MM.1S (cell line): ENCODE measurements around the gene CCR6.

ENCODE experiments used
- DNase-seq: peaks from one replicate; pipeline ENCODE4 v3.0.0-alpha.2; 2015
- H2AFZ ChIP-seq: fragments of 300-600 bp; sonication (generic); 2 replicates; pipeline ENCODE4 v1.6.0; 2016; ENCODE audit warnings: antibody characterized with exemption, low read length
- H3F3A ChIP-seq: fragments of 300-600 bp; sonication (generic); 2 replicates; pipeline ENCODE4 v1.6.1; 2016; ENCODE audit warnings: mild to moderate bottlenecking, antibody characterized with exemption, low read length, moderate library complexity, mixed read lengths; ENCODE audit not compliant: insufficient read depth
- H3K27ac ChIP-seq: fragments of 300-600 bp; sonication (generic); 2 replicates; pipeline ENCODE4 v1.5.1; 2016; ENCODE audit warnings: mild to moderate bottlenecking, low read length
- H3K27me3 ChIP-seq: fragments of 300-600 bp; sonication (generic); replicated peaks from 2 replicates; pipeline ENCODE4 v1.6.0; 2016; ENCODE audit warnings: low read length; ENCODE audit not compliant: insufficient read depth
- H3K36me3 ChIP-seq: fragments of 300-600 bp; sonication (generic); replicated peaks from 2 replicates; pipeline ENCODE4 v1.6.1; 2016; ENCODE audit warnings: mild to moderate bottlenecking, low read length, mixed read lengths; ENCODE audit not compliant: insufficient read depth
- H3K4me1 ChIP-seq: fragments of 300-600 bp; sonication (generic); 2 replicates; pipeline ENCODE4 v1.6.1; 2016; ENCODE audit warnings: low read length, mixed read lengths
- H3K4me2 ChIP-seq: fragments of 300-600 bp; sonication (generic); 2 replicates; pipeline ENCODE4 v1.6.0; 2016; ENCODE audit warnings: low read depth, low read length
- H3K4me3 ChIP-seq: fragments of 300-600 bp; sonication (generic); 2 replicates; pipeline ENCODE4 v1.5.1; 2016; ENCODE audit warnings: low read length, mixed read lengths
- H3K79me2 ChIP-seq: fragments of 300-600 bp; sonication (generic); 2 replicates; pipeline ENCODE4 v1.6.1; 2016; ENCODE audit warnings: mixed run types, low read length, mixed read lengths
- H3K9ac ChIP-seq: fragments of 300-600 bp; sonication (generic); 2 replicates; pipeline ENCODE4 v1.6.1; 2016; ENCODE audit warnings: low read length, mixed read lengths
- H3K9me2 ChIP-seq: fragments of 300-600 bp; sonication (generic); replicated peaks from 2 replicates; pipeline ENCODE4 v1.6.1; 2016; ENCODE audit warnings: mild to moderate bottlenecking, low read length, mixed read lengths; ENCODE audit not compliant: insufficient read depth
- H3K9me3 ChIP-seq: fragments of 300-600 bp; sonication (generic); replicated peaks from 2 replicates; pipeline ENCODE4 v1.6.1; 2016; ENCODE audit warnings: mild to moderate bottlenecking, low read length, mixed read lengths; ENCODE audit not compliant: insufficient read depth
- H4K20me1 ChIP-seq: fragments of 300-600 bp; sonication (generic); 2 replicates; pipeline ENCODE4 v1.6.1; 2016; ENCODE audit warnings: mild to moderate bottlenecking, low read length, moderate library complexity, mixed read lengths; ENCODE audit not compliant: insufficient read depth
- EZH2 ChIP-seq: fragments of 300-600 bp; sonication (generic); optimal IDR thresholded peaks from 2 replicates; pipeline ENCODE3; 2017; ENCODE audit warnings: low read depth, mild to moderate bottlenecking, antibody characterized with exemption, low read length, mixed read lengths
- EZH2phosphoT487 ChIP-seq: fragments of 300-600 bp; sonication (generic); IDR thresholded peaks from 2 replicates; pipeline ENCODE4 v1.6.1; 2018; ENCODE audit warnings: antibody characterized with exemption, low read length
- TF ChIP-seq, protein P1 (sequence below): fragments of 300-600 bp; sonication (generic); IDR thresholded peaks from 2 replicates; pipeline ENCODE4 v1.5.1; 2016; ENCODE audit warnings: antibody characterized with exemption, low read length, mixed read lengths

The CCR6 gene

DNA sequence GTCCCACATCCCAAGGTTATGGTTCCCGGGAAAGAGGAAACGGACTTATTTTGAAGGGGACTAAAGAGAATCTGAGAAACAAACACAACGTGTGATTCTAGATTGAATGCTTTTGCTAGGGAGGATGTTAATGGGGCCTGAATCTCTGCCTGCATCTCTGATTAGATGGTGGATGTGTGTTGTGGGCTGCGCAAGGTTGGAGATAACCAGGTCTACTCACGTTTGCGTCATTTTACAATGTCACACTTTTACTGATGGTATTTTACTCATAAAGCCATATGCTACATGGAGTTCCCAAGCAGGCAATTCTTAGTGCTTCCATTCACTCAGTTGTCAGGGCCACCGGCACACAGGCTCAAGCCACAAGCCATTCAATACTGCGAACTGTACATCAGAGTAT is 23.2 kb upstream of the CCR6 start:
- H3K4me2 ChIP-seq = no peak overlapping the region
- H3K36me3 ChIP-seq = no peaks in the 10 kb centered on the region
- no peak overlapping the region for H3K27ac ChIP-seq

DNA sequence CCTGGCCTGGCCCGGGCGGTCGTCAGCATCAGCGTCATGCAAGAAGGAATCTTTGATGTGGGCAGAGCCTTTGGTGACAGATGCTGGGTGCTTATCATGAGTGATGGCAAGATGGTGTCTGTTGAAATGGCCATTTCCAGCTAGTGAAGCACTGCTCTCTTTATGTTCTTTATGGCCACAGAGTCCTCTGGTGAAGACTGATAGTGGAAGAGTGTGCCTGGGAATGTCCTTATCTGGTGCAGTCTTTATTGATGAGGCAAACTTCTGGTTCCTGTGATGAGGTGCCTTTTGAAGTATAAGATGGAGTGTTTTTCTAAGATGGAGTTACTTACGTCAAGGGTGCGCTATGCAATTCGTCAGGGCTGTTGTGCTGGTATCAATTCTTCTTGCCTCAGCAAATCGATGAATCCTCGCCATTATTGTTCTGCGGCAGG is 22.6 kb upstream of the CCR6 start:
- H3F3A ChIP-seq = 0 out of 2 replicates have a peak, but pooled peaks cover 3% of the 10 kb centered on the region

More for the DNA sequence above, 23.2 kb upstream of the CCR6 start:
- H4K20me1 ChIP-seq = no peaks in the 10 kb centered on the region
- no peak overlapping the region for H3K4me3 ChIP-seq
- no peak overlapping the region for H2AFZ ChIP-seq
- peaks cover 24% of the 10 kb centered on the region for H3K4me1 ChIP-seq
- H3K79me2 ChIP-seq = no peaks in the 10 kb centered on the region
- DNase-seq = no peak
- H3K9me3 ChIP-seq = no peaks in the 10 kb centered on the region
- no peak overlapping the region for H3K9ac ChIP-seq
- H3K9me2 ChIP-seq = no peaks in the 10 kb centered on the region
- no peaks in the 10 kb centered on the region for H3K27me3 ChIP-seq
- TF ChIP-seq EZH2 (no peak), EZH2phosphoT487 (no peak)
- TF ChIP-seq, protein P1, sequence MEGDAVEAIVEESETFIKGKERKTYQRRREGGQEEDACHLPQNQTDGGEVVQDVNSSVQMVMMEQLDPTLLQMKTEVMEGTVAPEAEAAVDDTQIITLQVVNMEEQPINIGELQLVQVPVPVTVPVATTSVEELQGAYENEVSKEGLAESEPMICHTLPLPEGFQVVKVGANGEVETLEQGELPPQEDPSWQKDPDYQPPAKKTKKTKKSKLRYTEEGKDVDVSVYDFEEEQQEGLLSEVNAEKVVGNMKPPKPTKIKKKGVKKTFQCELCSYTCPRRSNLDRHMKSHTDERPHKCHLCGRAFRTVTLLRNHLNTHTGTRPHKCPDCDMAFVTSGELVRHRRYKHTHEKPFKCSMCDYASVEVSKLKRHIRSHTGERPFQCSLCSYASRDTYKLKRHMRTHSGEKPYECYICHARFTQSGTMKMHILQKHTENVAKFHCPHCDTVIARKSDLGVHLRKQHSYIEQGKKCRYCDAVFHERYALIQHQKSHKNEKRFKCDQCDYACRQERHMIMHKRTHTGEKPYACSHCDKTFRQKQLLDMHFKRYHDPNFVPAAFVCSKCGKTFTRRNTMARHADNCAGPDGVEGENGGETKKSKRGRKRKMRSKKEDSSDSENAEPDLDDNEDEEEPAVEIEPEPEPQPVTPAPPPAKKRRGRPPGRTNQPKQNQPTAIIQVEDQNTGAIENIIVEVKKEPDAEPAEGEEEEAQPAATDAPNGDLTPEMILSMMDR = no peak
- peaks cover 8% of the 10 kb centered on the region for H3F3A ChIP-seq

DNA sequence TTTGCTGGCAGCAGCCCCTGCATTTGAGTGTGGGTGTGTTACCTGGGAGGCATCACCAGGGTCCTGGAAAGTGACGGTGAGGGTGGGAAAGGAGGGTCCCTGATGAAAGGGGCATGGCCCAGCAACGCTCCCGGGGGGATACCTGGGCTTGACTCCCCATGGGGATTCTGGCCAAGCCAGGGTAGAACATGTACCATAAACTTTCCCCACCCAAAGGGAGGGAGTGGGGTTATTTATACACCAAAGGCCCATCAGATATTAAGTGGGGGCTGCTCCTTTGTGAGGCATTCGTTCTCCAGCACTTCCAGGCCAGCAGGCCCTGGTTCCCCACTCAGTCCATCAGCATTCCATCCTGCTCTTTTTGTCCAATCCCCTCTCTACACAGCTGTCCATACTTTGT is 20.6 kb upstream of the CCR6 start:
- DNase-seq = no peak
- Histone ChIP-seq H3K27me3 (no peaks in the 10 kb centered on the region), H3F3A (no peaks in the 10 kb centered on the region), H3K79me2 (no peaks in the 10 kb centered on the region), H3K4me3 (no peak overlapping the region), H3K4me2 (no peak overlapping the region), H3K27ac (no peak overlapping the region), H3K9me2 (no peaks in the 10 kb centered on the region), H3K36me3 (no peaks in the 10 kb centered on the region), H2AFZ (no peak overlapping the region), H3K9me3 (no peaks in the 10 kb centered on the region), H3K4me1 (peaks cover 12% of the 10 kb centered on the region), H4K20me1 (no peaks in the 10 kb centered on the region), H3K9ac (no peak overlapping the region)
- no peak for TF ChIP-seq EZH2phosphoT487
- TF ChIP-seq, protein P1 = no peak
- TF ChIP-seq EZH2 = no peak

More for the DNA sequence above, 22.6 kb upstream of the CCR6 start:
- no peak for DNase-seq
- Histone ChIP-seq H3K4me1 (peaks cover 20% of the 10 kb centered on the region), H3K27ac (no peak overlapping the region), H4K20me1 (no peaks in the 10 kb centered on the region), H3K79me2 (no peaks in the 10 kb centered on the region), H3K4me2 (no peak overlapping the region), H3K27me3 (no peaks in the 10 kb centered on the region), H3K36me3 (no peaks in the 10 kb centered on the region), H2AFZ (no peak overlapping the region), H3K9me3 (no peaks in the 10 kb centered on the region), H3K9me2 (no peaks in the 10 kb centered on the region), H3K9ac (no peak overlapping the region), H3K4me3 (no peak overlapping the region)
- TF ChIP-seq EZH2 (no peak), EZH2phosphoT487 (no peak)
- TF ChIP-seq, protein P1 = no peak
